Measurements from ENCODE around the gene DAAM1.

Gene DAAM1

GRCh38 chr14:59281609-59282377 lies 93.3 kb downstream of the DAAM1 start:
- Histone ChIP-seq H3K36me3 (ENCODE audit: control insufficient read depth, insufficient read depth, low read length) (no peaks in the 10 kb centered on the region), H3K4me3 (ENCODE audit: low read length) (no peak overlapping the region), H3K4me1 (ENCODE audit: control insufficient read depth, insufficient read depth, low read length) (no peaks in the 10 kb centered on the region), H3K9ac (ENCODE audit: low read length) (no peak overlapping the region), H3K9me3 (ENCODE audit: control insufficient read depth, low read length) (no peaks in the 10 kb centered on the region), H3K27me3 (ENCODE audit: control insufficient read depth, insufficient read depth, low read length) (no peaks in the 10 kb centered on the region)

- Histone ChIP-seq H3K27me3 (ENCODE audit: control insufficient read depth, insufficient read depth, low read length) (no peaks in the 10 kb centered on the region), H3K9me3 (ENCODE audit: control insufficient read depth, low read length) (no peaks in the 10 kb centered on the region), H3K9ac (ENCODE audit: low read length) (no peak overlapping the region), H3K4me3 (ENCODE audit: low read length) (no peak overlapping the region), H3K4me1 (ENCODE audit: control insufficient read depth, insufficient read depth, low read length) (no peaks in the 10 kb centered on the region), H3K36me3 (ENCODE audit: control insufficient read depth, insufficient read depth, low read length) (no peaks in the 10 kb centered on the region)
Observed at GRCh38 chr14:59282378-59282765, 93.9 kb downstream of the DAAM1 start.

- Histone ChIP-seq H3K4me1 (ENCODE audit: control insufficient read depth, insufficient read depth, low read length) (no peaks in the 10 kb centered on the region), H3K9ac (ENCODE audit: low read length) (no peak overlapping the region), H3K36me3 (ENCODE audit: control insufficient read depth, insufficient read depth, low read length) (no peaks in the 10 kb centered on the region), H3K27me3 (ENCODE audit: control insufficient read depth, insufficient read depth, low read length) (no peaks in the 10 kb centered on the region), H3K9me3 (ENCODE audit: control insufficient read depth, low read length) (no peaks in the 10 kb centered on the region), H3K4me3 (ENCODE audit: low read length) (no peak overlapping the region)
Observed at GRCh38 chr14:59283361-59283760, 94.9 kb downstream of the DAAM1 start.

GRCh38 chr14:59284059-59284458 lies 95.6 kb downstream of the DAAM1 start:
- no peaks in the 10 kb centered on the region for H3K9me3 ChIP-seq (ENCODE audit: control insufficient read depth, low read length)
- H3K36me3 ChIP-seq (ENCODE audit: control insufficient read depth, insufficient read depth, low read length) = no peaks in the 10 kb centered on the region
- no peak overlapping the region for H3K9ac ChIP-seq (ENCODE audit: low read length)

GRCh38 chr14:59292028-59292427 lies 103.6 kb downstream of the DAAM1 start:
- H3K9ac ChIP-seq (ENCODE audit: low read length) = no peak overlapping the region
- H3K27me3 ChIP-seq (ENCODE audit: control insufficient read depth, insufficient read depth, low read length) = no peaks in the 10 kb centered on the region
- no peak overlapping the region for H3K4me3 ChIP-seq (ENCODE audit: low read length)
- H3K36me3 ChIP-seq (ENCODE audit: control insufficient read depth, insufficient read depth, low read length) = no peaks in the 10 kb centered on the region
- H3K9me3 ChIP-seq (ENCODE audit: control insufficient read depth, low read length) = no peaks in the 10 kb centered on the region
- peaks cover 6% of the 10 kb centered on the region for H3K4me1 ChIP-seq (ENCODE audit: control insufficient read depth, insufficient read depth, low read length)

More at GRCh38 chr14:59284059-59284458, 95.6 kb downstream of the DAAM1 start:
- H3K27me3 ChIP-seq (ENCODE audit: control insufficient read depth, insufficient read depth, low read length) = no peaks in the 10 kb centered on the region
- H3K4me1 ChIP-seq (ENCODE audit: control insufficient read depth, insufficient read depth, low read length) = no peaks in the 10 kb centered on the region
- no peak overlapping the region for H3K4me3 ChIP-seq (ENCODE audit: low read length)

- Histone ChIP-seq H3K27me3 (ENCODE audit: control insufficient read depth, insufficient read depth, low read length) (no peaks in the 10 kb centered on the region), H3K4me1 (ENCODE audit: control insufficient read depth, insufficient read depth, low read length) (peaks cover 10% of the 10 kb centered on the region), H3K9ac (ENCODE audit: low read length) (no peak overlapping the region), H3K4me3 (ENCODE audit: low read length) (no peak overlapping the region), H3K9me3 (ENCODE audit: control insufficient read depth, low read length) (no peaks in the 10 kb centered on the region), H3K36me3 (ENCODE audit: control insufficient read depth, insufficient read depth, low read length) (no peaks in the 10 kb centered on the region)
Observed at GRCh38 chr14:59292921-59293534, 104.6 kb downstream of the DAAM1 start.

- H3K4me1 ChIP-seq (ENCODE audit: control insufficient read depth, insufficient read depth, low read length) = peaks cover 10% of the 10 kb centered on the region
- no peak overlapping the region for H3K9ac ChIP-seq (ENCODE audit: low read length)
- H3K4me3 ChIP-seq (ENCODE audit: low read length) = no peak overlapping the region
- no peaks in the 10 kb centered on the region for H3K36me3 ChIP-seq (ENCODE audit: control insufficient read depth, insufficient read depth, low read length)
- H3K27me3 ChIP-seq (ENCODE audit: control insufficient read depth, insufficient read depth, low read length) = no peaks in the 10 kb centered on the region
- H3K9me3 ChIP-seq (ENCODE audit: control insufficient read depth, low read length) = no peaks in the 10 kb centered on the region
Observed at GRCh38 chr14:59293935-59294661, 105.6 kb downstream of the DAAM1 start.

- no peak overlapping the region for H3K9ac ChIP-seq (ENCODE audit: low read length)
- H3K4me1 ChIP-seq (ENCODE audit: control insufficient read depth, insufficient read depth, low read length) = peaks cover 10% of the 10 kb centered on the region
- no peak overlapping the region for H3K4me3 ChIP-seq (ENCODE audit: low read length)
Observed at GRCh38 chr14:59294662-59294992, 106.2 kb downstream of the DAAM1 start.

GRCh38 chr14:59295951-59296350 lies 107.5 kb downstream of the DAAM1 start:
- no peak overlapping the region for H3K4me3 ChIP-seq (ENCODE audit: low read length)
- no peaks in the 10 kb centered on the region for H3K9me3 ChIP-seq (ENCODE audit: control insufficient read depth, low read length)
- H3K4me1 ChIP-seq (ENCODE audit: control insufficient read depth, insufficient read depth, low read length) = peaks cover 10% of the 10 kb centered on the region
- H3K27me3 ChIP-seq (ENCODE audit: control insufficient read depth, insufficient read depth, low read length) = no peaks in the 10 kb centered on the region
- H3K36me3 ChIP-seq (ENCODE audit: control insufficient read depth, insufficient read depth, low read length) = no peaks in the 10 kb centered on the region
- H3K9ac ChIP-seq (ENCODE audit: low read length) = no peak overlapping the region

More at GRCh38 chr14:59294662-59294992, 106.2 kb downstream of the DAAM1 start:
- Histone ChIP-seq H3K36me3 (ENCODE audit: control insufficient read depth, insufficient read depth, low read length) (no peaks in the 10 kb centered on the region), H3K9me3 (ENCODE audit: control insufficient read depth, low read length) (no peaks in the 10 kb centered on the region), H3K27me3 (ENCODE audit: control insufficient read depth, insufficient read depth, low read length) (no peaks in the 10 kb centered on the region)

GRCh38 chr14:59296508-59296907 lies 108.0 kb downstream of the DAAM1 start:
- Histone ChIP-seq H3K9ac (ENCODE audit: low read length) (no peak overlapping the region), H3K27me3 (ENCODE audit: control insufficient read depth, insufficient read depth, low read length) (no peaks in the 10 kb centered on the region), H3K4me3 (ENCODE audit: low read length) (no peak overlapping the region), H3K9me3 (ENCODE audit: control insufficient read depth, low read length) (no peaks in the 10 kb centered on the region), H3K4me1 (ENCODE audit: control insufficient read depth, insufficient read depth, low read length) (peaks cover 10% of the 10 kb centered on the region), H3K36me3 (ENCODE audit: control insufficient read depth, insufficient read depth, low read length) (no peaks in the 10 kb centered on the region)

- Histone ChIP-seq H3K4me1 (ENCODE audit: control insufficient read depth, insufficient read depth, low read length) (peaks cover 10% of the 10 kb centered on the region), H3K9ac (ENCODE audit: low read length) (no peak overlapping the region), H3K27me3 (ENCODE audit: control insufficient read depth, insufficient read depth, low read length) (no peaks in the 10 kb centered on the region), H3K4me3 (ENCODE audit: low read length) (no peak overlapping the region), H3K9me3 (ENCODE audit: control insufficient read depth, low read length) (no peaks in the 10 kb centered on the region), H3K36me3 (ENCODE audit: control insufficient read depth, insufficient read depth, low read length) (no peaks in the 10 kb centered on the region)
Observed at GRCh38 chr14:59297071-59297776, 108.8 kb downstream of the DAAM1 start.

GRCh38 chr14:59299731-59300130 lies 111.3 kb downstream of the DAAM1 start:
- Histone ChIP-seq H3K4me1 (ENCODE audit: control insufficient read depth, insufficient read depth, low read length) (peaks cover 10% of the 10 kb centered on the region), H3K27me3 (ENCODE audit: control insufficient read depth, insufficient read depth, low read length) (no peaks in the 10 kb centered on the region), H3K4me3 (ENCODE audit: low read length) (no peak overlapping the region), H3K36me3 (ENCODE audit: control insufficient read depth, insufficient read depth, low read length) (no peaks in the 10 kb centered on the region), H3K9ac (ENCODE audit: low read length) (no peak overlapping the region), H3K9me3 (ENCODE audit: control insufficient read depth, low read length) (no peaks in the 10 kb centered on the region)
